Stomach (tissue), 9 donors: ENCODE measurements around the gene SOCS1. TPM values are rescaled to one million over a fixed set of nuclear protein-coding genes. Genes with fewer than 3 reads are reported as not detected.
A peak's percentile ranks its signal among the peaks of the same experiment; 100 is the strongest.

ENCODE experiments used
- DNase-seq, 2 donors: peaks; one replicate each; pipeline versions ENCODE4 v3.0.0 to v3.0.0-alpha.2; 2013 to 2019
- H3K27ac ChIP-seq, 5 donors: fragments of 200-600 bp in 4 of 5; sonication (generic) in 4 of 5; one replicate each; pipeline ENCODE4 v1.5.1; 2013 to 2019; ENCODE audit warnings: mild to moderate bottlenecking in 1 of 5, moderate library complexity in 1 of 5
- H3K27me3 ChIP-seq, 3 donors: fragments of 200-600 bp; sonication (generic); one replicate each; pipeline ENCODE4 v1.5.1; 2017 to 2019; ENCODE audit warnings: mixed run types in 1 of 3
- H3K36me3 ChIP-seq, 4 donors: fragments of 200-600 bp; sonication (generic); 1 replicate in 3 of 4; 2 replicates in 1 of 4; pipeline ENCODE4 v1.5.1; 2016 to 2019
- H3K4me1 ChIP-seq, 4 donors: fragments of 200-600 bp; sonication (generic); one replicate each; pipeline ENCODE4 v1.5.1; 2016 to 2019
- H3K4me3 ChIP-seq, 4 donors: fragments of 200-600 bp; sonication (generic) in 3 of 4; one replicate each; pipeline ENCODE4 v1.5.1; 2016 to 2019; ENCODE audit warnings: mild to moderate bottlenecking in 1 of 4
- H3K9me3 ChIP-seq, 4 donors: fragments of 200-600 bp; sonication (generic); one replicate each; pipeline ENCODE4 v1.5.1; 2016 to 2019
- EP300 ChIP-seq: sonication (generic); formaldehyde crosslinking; IDR thresholded peaks from one replicate; pipeline ENCODE4 v1.6.1; 2017; ENCODE audit warnings: antibody characterized with exemption
- POLR2A ChIP-seq, 4 donors: fragments of 450-650 bp; IDR thresholded peaks; one replicate each; pipeline ENCODE4 v1.6.1; 2016; ENCODE audit warnings: antibody characterized with exemption in 4 of 4, control low read depth in 2 of 4, mild to moderate bottlenecking in 1 of 4, moderate library complexity in 1 of 4
- POLR2AphosphoS5 ChIP-seq, 3 donors: sonication (generic); formaldehyde crosslinking; IDR thresholded peaks; one replicate each; pipeline ENCODE4 v1.6.1; 2016; ENCODE audit warnings: antibody characterized with exemption in 3 of 3
- WGBS, 5 donors: extraction: QIAGEN DNeasy Blood & Tissue Kit in 3 of 5; methylation state at CpG; one replicate each; pipeline versions ENCODE4 v1.1.5 to v1.1.7; 2013 to 2018; 5-methylcytosine and 5-hydroxymethylcytosine counted together
- intact Hi-C: fragments of 100-400 bp; cut with DNase I; formaldehyde crosslinking; loops from one replicate; pipeline ENCODE4 v1.15.1; 2023; ENCODE audit warnings: low total_unique reads
- polyA plus RNA-seq, 3 donors: library from polyadenylated mRNA; stranded (reverse); fragments of 200-250 nt; gene quantifications; one replicate each; pipeline ENCODE4 v1.2.3, GENCODE V29; 2013
- total RNA-seq, 5 donors: library from RNA; depleted of rRNA; stranded (reverse); fragments of >200 nt; gene quantifications; one replicate each; pipeline versions ENCODE4 v1.1.0 to v1.2.3, GENCODE V29; 2014 to 2016
- TF ChIP-seq, protein P1 (sequence below), 7 experiments: fragments of 450-650 bp in 4 of 7; fragments of 200-600 bp in 3 of 7; sonication (generic) in 3 of 7; IDR thresholded peaks; one replicate each; pipeline ENCODE4 v1.5.1; 2016 to 2019; ENCODE audit warnings: antibody characterized with exemption in 7 of 7, control low read depth in 2 of 7, mild to moderate bottlenecking in 1 of 7
- donor health status: healthy with polysubstance abuse.
- donor health status: Bipolar disorder and iron deficiency.
- donor health status: healthy.

SOCS1 gene
- total and polyA plus RNA-seq, 8 donors = 4.2 to 45.5 (median 11.5) TPM

GRCh38 chr16:11240636-11241473 is 15.1 kb downstream of the SOCS1 start:
- Histone ChIP-seq H3K27me3 (no peaks in the 10 kb centered on the region), H3K27ac (peak overlapping the region in 2 of 5 donors; percentile 13 to 26), H3K4me1 (peaks cover 0 to 11% (median 8%) of the 10 kb centered on the region in 4 donors), H3K4me3 (peak overlapping the region in 1 of 4 donors; percentile 4), H3K9me3 (no peaks in the 10 kb centered on the region), H3K36me3 (no peaks in the 10 kb centered on the region)
- 59 to 67% (median 66%) methylated on average over 10 of the region's 10 CpGs for WGBS, 5 donors
- peak in 1 of 2 donors; percentile 61 for DNase-seq
- TF ChIP-seq, protein P1, sequence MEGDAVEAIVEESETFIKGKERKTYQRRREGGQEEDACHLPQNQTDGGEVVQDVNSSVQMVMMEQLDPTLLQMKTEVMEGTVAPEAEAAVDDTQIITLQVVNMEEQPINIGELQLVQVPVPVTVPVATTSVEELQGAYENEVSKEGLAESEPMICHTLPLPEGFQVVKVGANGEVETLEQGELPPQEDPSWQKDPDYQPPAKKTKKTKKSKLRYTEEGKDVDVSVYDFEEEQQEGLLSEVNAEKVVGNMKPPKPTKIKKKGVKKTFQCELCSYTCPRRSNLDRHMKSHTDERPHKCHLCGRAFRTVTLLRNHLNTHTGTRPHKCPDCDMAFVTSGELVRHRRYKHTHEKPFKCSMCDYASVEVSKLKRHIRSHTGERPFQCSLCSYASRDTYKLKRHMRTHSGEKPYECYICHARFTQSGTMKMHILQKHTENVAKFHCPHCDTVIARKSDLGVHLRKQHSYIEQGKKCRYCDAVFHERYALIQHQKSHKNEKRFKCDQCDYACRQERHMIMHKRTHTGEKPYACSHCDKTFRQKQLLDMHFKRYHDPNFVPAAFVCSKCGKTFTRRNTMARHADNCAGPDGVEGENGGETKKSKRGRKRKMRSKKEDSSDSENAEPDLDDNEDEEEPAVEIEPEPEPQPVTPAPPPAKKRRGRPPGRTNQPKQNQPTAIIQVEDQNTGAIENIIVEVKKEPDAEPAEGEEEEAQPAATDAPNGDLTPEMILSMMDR (IDR thresholded peaks at IDR 0.05) = no peak
- TF ChIP-seq POLR2AphosphoS5 (IDR thresholded peaks at IDR 0.05) = no peak
- no peak for TF ChIP-seq POLR2A (IDR thresholded peaks at IDR 0.05)
- TF ChIP-seq EP300 = no peak
- intact Hi-C loops = no loop called here

DNA sequence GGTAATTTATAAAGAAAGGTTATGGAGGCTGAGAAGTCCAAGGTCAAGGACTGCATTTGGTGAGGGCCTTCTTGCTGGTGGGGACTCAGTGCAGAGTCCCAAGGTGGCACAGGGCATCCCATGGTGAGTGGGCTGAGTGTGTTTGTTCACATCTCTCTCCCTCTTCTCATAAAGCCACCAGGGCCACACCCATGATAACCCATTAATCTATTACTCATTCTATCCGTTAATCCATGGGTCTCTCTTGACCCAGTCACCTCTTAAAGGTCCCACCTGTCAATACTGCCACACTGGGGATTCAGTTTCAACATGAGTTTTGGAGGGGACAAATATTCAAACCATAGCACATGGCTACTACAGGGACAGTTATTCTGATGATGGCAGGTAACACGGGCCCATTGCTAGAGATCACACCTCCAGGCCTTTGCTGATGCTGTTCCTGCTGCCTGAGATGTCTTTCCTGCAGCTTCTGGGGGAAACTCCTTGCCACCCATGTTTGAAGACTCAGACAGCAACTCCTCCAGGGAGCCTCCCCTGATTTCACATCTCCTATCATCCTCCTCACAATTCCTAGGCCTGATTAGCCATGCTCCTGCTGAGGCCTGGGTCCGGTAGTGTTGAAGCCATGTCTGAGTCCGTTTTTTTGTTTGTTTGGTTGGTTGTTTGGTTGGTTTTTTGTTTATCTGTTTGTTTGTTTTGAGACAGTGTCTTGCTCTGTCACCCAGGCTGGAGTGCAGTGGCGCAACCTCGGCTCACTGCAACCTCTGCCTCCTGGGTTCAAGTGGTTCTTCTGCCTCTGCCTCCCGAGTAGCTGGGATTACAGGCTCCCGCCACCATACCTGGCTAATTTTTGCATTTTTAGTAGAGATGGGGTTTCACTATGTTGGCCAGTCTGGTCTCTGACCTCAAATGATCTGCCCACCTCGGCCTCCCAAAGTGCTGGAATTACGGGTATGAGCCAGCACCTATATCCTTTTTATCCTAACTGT is 16.1 kb downstream of the SOCS1 start:
- Histone ChIP-seq H3K27me3 (no peaks in the 10 kb centered on the region), H3K4me1 (peaks cover 0 to 18% (median 8%) of the 10 kb centered on the region in 4 donors), H3K9me3 (no peaks in the 10 kb centered on the region), H3K36me3 (no peaks in the 10 kb centered on the region), H3K27ac (peak overlapping the region in 1 of 5 donors; percentile 13), H3K4me3 (peak overlapping the region in 1 of 4 donors; percentile 4)
- 77 to 87% (median 78%) methylated on average over 10 of the region's 10 CpGs for WGBS, 5 donors
- DNase-seq = no peak
- TF ChIP-seq, protein P1 (IDR thresholded peaks at IDR 0.05) = no peak
- TF ChIP-seq POLR2A (IDR thresholded peaks at IDR 0.05) (no peak), EP300 (no peak), POLR2AphosphoS5 (IDR thresholded peaks at IDR 0.05) (no peak)
- intact Hi-C loops = no loop called here

- Histone ChIP-seq H3K27me3 (no peaks in the 10 kb centered on the region), H3K9me3 (no peaks in the 10 kb centered on the region), H3K36me3 (no peaks in the 10 kb centered on the region), H3K4me1 (peaks cover 0 to 19% (median 8%) of the 10 kb centered on the region in 4 donors), H3K27ac (no peak overlapping the region), H3K4me3 (no peak overlapping the region)
- TF ChIP-seq EP300 (no peak), POLR2A (IDR thresholded peaks at IDR 0.05) (no peak), POLR2AphosphoS5 (IDR thresholded peaks at IDR 0.05) (no peak)
- TF ChIP-seq, protein P1 (IDR thresholded peaks at IDR 0.05) = no peak
- no peak for DNase-seq
- 93 to 98% (median 96%) methylated on average over 14 to 15 of the region's 15 CpGs for WGBS, 5 donors
- intact Hi-C loops = no loop called here
Observed at GRCh38 chr16:11238272-11239202, 17.5 kb downstream of the SOCS1 start.
